Activated T-cell treated with anti-CD3 and anti-CD28 coated beads, Interleukin-2, amount 50 U/mL, for 4 hours (primary cell): ENCODE results near the gene ATRN. TPM values are rescaled to one million over a fixed set of nuclear protein-coding genes. Genes with fewer than 3 reads are reported as not detected.

Source experiments
- ATAC-seq, 2 donors: fragments of 200-7000 bp; cut with Tn5 transposase; one replicate each; pipeline ENCODE4 v1.10.0; 2021
- DNase-seq: peaks from one replicate; pipeline ENCODE4 v3.0.0-alpha.2; 2020
- H3K27me3 Mint-ChIP-seq: one replicate; pipeline ENCODE4 v1.8.0; 2021; ENCODE audit warnings: low read depth, mixed read lengths
- H3K36me3 Mint-ChIP-seq: one replicate; pipeline ENCODE4 v1.8.0; 2022; ENCODE audit warnings: mixed read lengths; ENCODE audit not compliant: insufficient read depth
- H3K4me1 Mint-ChIP-seq: one replicate; pipeline ENCODE4 v1.8.0; 2021; ENCODE audit warnings: low read depth, mixed read lengths
- H3K4me3 Mint-ChIP-seq: one replicate; pipeline ENCODE4 v1.8.0; 2021; ENCODE audit warnings: mild to moderate bottlenecking, moderate library complexity, mixed read lengths
- H3K9me3 Mint-ChIP-seq: one replicate; pipeline ENCODE4 v1.8.0; 2021; ENCODE audit warnings: mixed read lengths
- total RNA-seq, 3 donors: library from RNA; stranded (reverse); gene quantifications; one replicate each; pipeline ENCODE4 v1.2.1, GENCODE V29; 2021

ATRN gene
- total RNA-seq, 3 donors from 2014 or later, result 12.3 to 12.5 (median 12.3) TPM

DNA sequence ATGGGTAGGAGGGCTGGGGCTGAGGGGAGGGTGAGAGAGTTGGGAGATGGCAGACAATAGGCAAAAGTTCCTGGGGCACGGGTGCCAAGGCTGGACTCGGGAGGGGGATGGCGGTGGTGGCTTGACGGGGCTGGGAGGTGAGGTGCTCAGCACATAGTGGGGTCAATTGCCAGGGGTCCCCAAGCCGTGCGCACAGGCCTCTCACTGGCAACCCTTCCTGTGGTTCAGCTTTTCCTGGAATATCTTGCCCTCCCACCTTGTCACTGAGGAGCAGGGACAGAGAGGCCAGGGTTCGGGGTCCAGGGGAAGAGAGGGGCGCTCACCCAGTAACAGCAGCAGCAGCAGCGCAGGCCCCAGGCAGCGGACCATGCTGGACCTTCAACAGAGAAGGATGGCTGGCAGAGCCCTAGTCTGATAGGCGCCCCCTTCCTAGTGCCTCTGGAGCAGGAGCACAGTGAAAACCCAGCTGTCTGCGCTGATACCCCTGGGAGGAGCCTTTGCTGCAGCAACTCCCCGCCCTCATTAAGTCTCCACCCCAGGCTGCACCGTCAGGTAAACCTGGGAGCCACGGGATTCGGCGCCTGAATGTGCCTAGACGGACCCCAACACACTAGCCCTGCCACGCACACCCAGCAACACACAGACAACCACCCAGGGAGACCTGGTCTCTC lies 192.3 kb downstream of the ATRN start, which contains the start of gene GFRA4:
TSS of gene GFRA4 (minus strand) at position 369 of the 671 bp plus-strand sequence. CDS start at position 369, 0 bp downstream.
- no peaks in the 10 kb centered on the region for H3K9me3 Mint-ChIP-seq
- H3K36me3 Mint-ChIP-seq, result no peaks in the 10 kb centered on the region

GRCh38 chr20:3663858-3664257 lies 193.0 kb downstream of the ATRN start:
- Mint-ChIP-seq H3K36me3 (no peaks in the 10 kb centered on the region), H3K4me3 (no peak overlapping the region), H3K4me1 (peaks cover 28% of the 10 kb centered on the region), H3K9me3 (no peaks in the 10 kb centered on the region), H3K27me3 (peaks cover 38% of the 10 kb centered on the region)
- ATAC-seq (no peak), DNase-seq (no peak)

More for the DNA sequence above, 192.3 kb downstream of the ATRN start, which contains the start of gene GFRA4:
- ATAC-seq (no peak), DNase-seq (no peak)
- Mint-ChIP-seq H3K4me1 (peaks cover 30% of the 10 kb centered on the region), H3K4me3 (no peak within 1 kb of the TSS), H3K27me3 (peaks cover 40% of the 10 kb centered on the region)

DNA sequence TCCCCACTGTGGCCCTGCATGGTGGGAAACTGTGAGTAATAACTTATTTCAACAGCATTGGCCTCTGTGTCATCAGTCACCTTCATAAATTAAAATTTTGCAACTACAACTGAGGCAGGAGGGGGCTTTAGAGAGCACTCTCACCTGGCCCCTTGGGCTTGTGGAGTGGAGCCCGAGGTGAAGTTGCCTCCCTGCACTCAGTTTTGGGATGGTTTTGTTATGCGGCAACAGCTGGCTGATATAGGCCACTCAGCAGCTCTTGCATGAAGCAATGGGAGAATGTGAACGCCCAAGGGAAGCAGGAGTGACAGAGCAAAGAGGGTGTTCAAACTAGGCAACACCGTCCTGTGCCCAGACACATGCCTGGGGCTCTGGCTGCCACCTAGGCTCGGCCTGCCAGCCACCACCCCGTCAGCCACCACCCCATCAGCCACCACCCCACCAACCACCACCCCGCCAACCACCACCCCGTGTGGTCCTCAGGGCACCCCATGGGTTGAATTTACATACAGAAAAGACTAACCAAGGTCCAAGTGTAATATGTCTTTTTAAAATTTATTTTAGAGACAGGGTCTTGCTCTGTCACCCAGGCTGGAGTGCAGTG lies 196.7 kb downstream of the ATRN start:
- Mint-ChIP-seq H3K27me3 (peaks cover 43% of the 10 kb centered on the region), H3K36me3 (no peaks in the 10 kb centered on the region), H3K9me3 (no peaks in the 10 kb centered on the region), H3K4me1 (peaks cover 30% of the 10 kb centered on the region), H3K4me3 (no peak overlapping the region)
- ATAC-seq (no peak), DNase-seq (no peak)

- ATAC-seq, result no peak
- Mint-ChIP-seq H3K4me3 (no peak overlapping the region), H3K27me3 (peaks cover 47% of the 10 kb centered on the region), H3K9me3 (no peaks in the 10 kb centered on the region), H3K4me1 (peaks cover 29% of the 10 kb centered on the region), H3K36me3 (no peaks in the 10 kb centered on the region)
- no peak for DNase-seq
These were observed 199.0 kb downstream of the ATRN start for GRCh38 chr20:3669710-3670367.

DNA sequence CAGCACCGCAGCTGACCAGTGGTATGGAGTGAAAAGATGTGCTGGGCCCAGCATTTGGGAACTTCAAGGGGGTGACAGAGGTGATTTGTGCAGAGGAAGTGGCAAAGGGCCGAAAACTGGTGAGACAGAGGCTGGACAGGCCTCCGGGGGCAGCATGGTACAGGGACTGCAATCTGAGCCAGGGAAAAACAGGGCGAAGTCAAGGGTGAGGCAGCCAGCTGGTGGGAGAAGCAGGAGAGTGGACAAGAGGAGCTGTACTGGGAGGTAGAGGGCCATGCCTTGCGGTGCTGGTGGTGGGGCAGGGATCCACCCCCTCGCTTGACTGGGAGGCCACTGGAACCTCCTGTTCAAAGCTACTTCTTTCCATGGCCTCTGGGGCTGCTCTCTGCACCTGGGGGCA lies 199.7 kb downstream of the ATRN start:
- no peak for ATAC-seq
- no peak overlapping the region for H3K4me3 Mint-ChIP-seq
- no peaks in the 10 kb centered on the region for H3K36me3 Mint-ChIP-seq
- no peak for DNase-seq
- H3K27me3 Mint-ChIP-seq, result peaks cover 52% of the 10 kb centered on the region
- no peaks in the 10 kb centered on the region for H3K9me3 Mint-ChIP-seq
- H3K4me1 Mint-ChIP-seq, result peaks cover 24% of the 10 kb centered on the region

DNA sequence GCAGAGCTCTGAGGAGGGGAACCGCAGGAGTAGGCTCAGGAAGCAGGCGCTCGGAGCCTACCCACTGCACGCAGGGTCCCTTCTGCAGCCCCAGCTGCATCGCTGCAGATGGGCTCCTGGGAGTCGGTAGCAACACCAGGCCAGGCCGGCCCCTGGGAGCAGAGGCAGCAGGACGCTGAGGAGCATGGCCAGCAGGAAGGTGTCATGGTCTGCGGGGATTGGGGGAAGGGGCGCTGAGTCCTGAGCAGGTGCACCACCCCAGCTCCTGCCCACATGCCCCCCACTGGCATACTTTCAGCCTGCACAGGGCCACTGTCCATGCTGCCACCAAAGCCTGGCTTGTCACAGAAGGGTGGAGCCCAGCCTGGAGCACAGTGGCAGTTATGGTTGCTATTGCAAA lies 200.1 kb downstream of the ATRN start:
- ATAC-seq (no peak), DNase-seq (no peak)
- no peaks in the 10 kb centered on the region for H3K9me3 Mint-ChIP-seq
- no peak overlapping the region for H3K4me3 Mint-ChIP-seq
- peaks cover 55% of the 10 kb centered on the region for H3K27me3 Mint-ChIP-seq
- H3K4me1 Mint-ChIP-seq, result peaks cover 21% of the 10 kb centered on the region
- no peaks in the 10 kb centered on the region for H3K36me3 Mint-ChIP-seq

DNA sequence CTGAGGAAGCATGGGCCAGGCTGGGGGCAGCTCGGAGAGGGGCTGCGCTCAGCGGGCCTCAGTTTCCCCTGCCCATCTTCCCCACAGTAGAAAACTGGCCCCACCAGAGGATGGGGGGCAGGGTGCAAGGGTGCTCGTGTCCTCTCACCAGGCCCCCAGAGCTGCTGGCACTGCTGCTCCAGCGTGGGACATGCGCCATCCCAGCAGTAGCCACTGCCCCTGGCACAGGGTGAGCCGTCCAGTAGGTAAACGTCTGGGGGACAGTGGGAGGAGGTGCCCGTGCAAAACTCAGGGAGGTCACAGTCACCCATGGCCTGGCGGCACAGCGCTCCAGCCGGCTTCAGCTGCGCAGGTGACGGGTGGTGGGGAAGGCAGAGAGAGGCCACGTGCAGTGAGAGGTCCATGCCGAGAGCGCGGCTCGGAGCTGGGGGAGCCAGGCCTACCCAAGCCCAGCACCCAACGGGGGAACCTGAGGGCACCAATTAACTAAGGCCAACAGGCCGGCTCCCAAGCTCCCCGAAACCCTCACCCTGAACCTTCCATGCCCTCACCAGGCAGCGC lies 201.2 kb downstream of the ATRN start:
- Mint-ChIP-seq H3K4me3 (no peak overlapping the region), H3K4me1 (peaks cover 14% of the 10 kb centered on the region), H3K36me3 (no peaks in the 10 kb centered on the region), H3K27me3 (peaks cover 63% of the 10 kb centered on the region), H3K9me3 (no peaks in the 10 kb centered on the region)
- DNase-seq (no peak), ATAC-seq (no peak)

GRCh38 chr20:3672547-3673171 lies 201.8 kb downstream of the ATRN start:
- peaks cover 63% of the 10 kb centered on the region for H3K27me3 Mint-ChIP-seq
- peaks cover 10% of the 10 kb centered on the region for H3K4me1 Mint-ChIP-seq
- H3K4me3 Mint-ChIP-seq, result no peak overlapping the region
- DNase-seq (no peak), ATAC-seq (peak in 1 of 2 donors; percentile 9)
- no peaks in the 10 kb centered on the region for H3K36me3 Mint-ChIP-seq
- H3K9me3 Mint-ChIP-seq, result no peaks in the 10 kb centered on the region

DNA sequence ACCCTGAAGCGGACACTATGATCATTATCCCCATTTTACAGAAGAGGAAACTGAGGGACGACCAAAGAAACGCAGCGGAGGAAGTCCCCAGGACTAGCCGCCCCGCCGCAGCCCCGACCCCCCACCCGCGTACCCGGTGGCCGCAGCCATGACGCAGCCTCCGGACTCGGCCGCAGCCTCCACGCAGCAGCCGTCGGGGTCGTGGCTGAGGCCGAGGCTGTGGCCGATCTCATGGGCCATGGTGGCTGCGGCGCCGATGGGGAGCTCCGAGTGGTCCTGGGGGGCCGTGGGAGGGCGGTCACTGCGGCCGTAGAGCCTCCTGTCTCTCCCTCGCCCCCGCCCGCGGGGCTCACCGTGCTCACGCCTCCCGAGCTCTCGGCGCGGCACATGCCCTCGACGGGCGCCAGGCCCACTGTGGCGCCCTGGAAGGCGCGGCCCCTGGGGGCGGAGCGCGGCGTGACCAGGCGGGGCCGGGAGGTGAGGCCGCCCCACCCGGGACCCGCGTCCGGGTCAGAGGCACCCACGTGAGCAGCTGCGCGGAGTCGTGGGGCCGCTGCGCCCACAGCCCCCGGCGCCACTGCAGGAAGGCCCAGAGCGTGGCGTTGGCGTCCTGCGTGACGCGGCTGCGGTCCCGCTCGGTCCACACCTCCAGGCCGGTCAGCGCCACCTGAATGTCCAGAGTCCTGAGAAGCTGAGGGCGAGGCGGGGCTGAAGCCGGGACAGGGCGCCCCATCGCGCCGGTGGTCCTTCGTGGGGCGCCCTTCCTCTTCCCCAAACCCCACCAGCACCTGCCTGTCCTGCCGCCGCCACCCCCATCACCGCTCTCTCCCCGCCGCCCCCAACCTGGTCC lies 202.6 kb downstream of the ATRN start:
- ATAC-seq (no peak), DNase-seq (no peak)
- Mint-ChIP-seq H3K4me3 (no peak overlapping the region), H3K4me1 (peaks cover 10% of the 10 kb centered on the region), H3K9me3 (no peaks in the 10 kb centered on the region), H3K36me3 (no peaks in the 10 kb centered on the region), H3K27me3 (peaks cover 61% of the 10 kb centered on the region)

DNA sequence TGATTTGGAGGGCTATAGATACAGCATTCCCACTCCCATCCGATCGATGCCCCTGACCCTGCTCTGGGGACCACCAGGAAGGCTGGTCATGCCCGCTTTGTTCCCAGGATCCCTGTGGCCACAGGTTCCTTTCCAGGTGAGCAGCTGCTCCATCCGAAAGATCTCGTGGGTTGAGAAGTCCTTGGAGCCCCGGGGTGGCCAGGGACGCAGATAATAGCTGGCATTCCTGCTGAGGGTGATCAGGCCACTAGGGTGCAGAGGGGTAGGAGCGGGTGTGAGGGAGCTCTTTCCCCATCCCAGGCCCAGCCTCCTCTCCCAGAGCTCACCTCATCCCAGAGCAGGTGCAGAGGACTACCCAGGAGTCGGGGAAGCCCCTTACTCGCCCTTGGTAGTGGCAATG lies 203.6 kb downstream of the ATRN start:
- peaks cover 64% of the 10 kb centered on the region for H3K27me3 Mint-ChIP-seq
- no peak for ATAC-seq

GRCh38 chr20:3674995-3675900 lies 204.4 kb downstream of the ATRN start:
- ATAC-seq, result no peak
- no peaks in the 10 kb centered on the region for H3K36me3 Mint-ChIP-seq
- DNase-seq, result no peak
- no peaks in the 10 kb centered on the region for H3K9me3 Mint-ChIP-seq
- no peak overlapping the region for H3K4me3 Mint-ChIP-seq
- peaks cover 10% of the 10 kb centered on the region for H3K4me1 Mint-ChIP-seq
- H3K27me3 Mint-ChIP-seq, result peaks cover 62% of the 10 kb centered on the region

More for the DNA sequence above, 203.6 kb downstream of the ATRN start:
- no peaks in the 10 kb centered on the region for H3K9me3 Mint-ChIP-seq
- H3K4me3 Mint-ChIP-seq, result no peak overlapping the region
- peaks cover 10% of the 10 kb centered on the region for H3K4me1 Mint-ChIP-seq
- no peak for DNase-seq
- no peaks in the 10 kb centered on the region for H3K36me3 Mint-ChIP-seq

DNA sequence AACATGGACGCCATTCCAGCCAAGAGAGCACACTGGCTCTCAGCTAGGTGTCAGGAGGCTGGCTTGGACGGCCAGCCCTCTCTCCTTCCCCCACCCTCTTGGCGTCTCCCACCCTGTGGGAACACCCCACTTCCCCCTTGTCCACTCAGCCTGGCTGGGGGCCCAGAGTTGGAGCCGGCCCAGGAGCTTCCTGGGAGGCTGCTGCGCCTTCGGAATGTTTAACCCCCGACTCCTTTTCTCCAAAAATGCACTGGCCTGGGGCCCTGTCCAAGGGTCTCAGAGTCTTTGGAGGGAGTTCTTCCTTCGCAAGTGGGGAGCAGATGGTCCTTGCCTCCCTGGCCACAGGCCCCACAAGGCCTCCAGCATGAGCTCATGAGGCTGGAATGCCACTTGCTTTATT lies 206.9 kb downstream of the ATRN start:
- Mint-ChIP-seq H3K4me1 (peaks cover 8% of the 10 kb centered on the region), H3K27me3 (peaks cover 58% of the 10 kb centered on the region), H3K9me3 (no peaks in the 10 kb centered on the region), H3K36me3 (no peaks in the 10 kb centered on the region), H3K4me3 (no peak overlapping the region)
- ATAC-seq (no peak), DNase-seq (no peak)

- H3K4me1 Mint-ChIP-seq, result peaks cover 5% of the 10 kb centered on the region
- no peak for ATAC-seq
- no peaks in the 10 kb centered on the region for H3K36me3 Mint-ChIP-seq
- no peaks in the 10 kb centered on the region for H3K9me3 Mint-ChIP-seq
- DNase-seq, result no peak
- peaks cover 59% of the 10 kb centered on the region for H3K27me3 Mint-ChIP-seq
- no peak overlapping the region for H3K4me3 Mint-ChIP-seq
These were observed 207.4 kb downstream of the ATRN start for GRCh38 chr20:3678198-3678597.
